Liver (tissue), 9 donors: ENCODE measurements around the gene SMAD7. TPM values are rescaled to one million over a fixed set of nuclear protein-coding genes. Genes with fewer than 3 reads are reported as not detected.

ENCODE experiments used
- DNase-seq: peaks from one replicate; pipeline ENCODE4 v3.0.0-alpha.2; 2017; ENCODE audit warnings: low spot score
- H3K27ac ChIP-seq, 2 donors: one replicate each; pipeline ENCODE4 v1.7.0; 2013; ENCODE audit warnings: inconsistent platforms in 2 of 2, low read length in 2 of 2, control low read depth in 1 of 2, low read depth in 1 of 2, mild to moderate bottlenecking in 1 of 2
- H3K27me3 ChIP-seq, 4 donors: one replicate each; pipeline versions ENCODE4 v1.6.1 to v1.7.0; 2013; ENCODE audit warnings: low read length in 3 of 4, inconsistent platforms in 1 of 4, mild to moderate bottlenecking in 1 of 4, moderate library complexity in 1 of 4; ENCODE audit not compliant: control insufficient read depth in 4 of 4, insufficient read depth in 4 of 4
- H3K36me3 ChIP-seq, 4 donors: one replicate each; pipeline versions ENCODE4 v1.6.1 to v1.7.0; 2013; ENCODE audit warnings: low read length in 3 of 4, mild to moderate bottlenecking in 3 of 4, low read depth in 1 of 4, moderate library complexity in 1 of 4; ENCODE audit not compliant: control insufficient read depth in 4 of 4, insufficient read depth in 3 of 4
- H3K4me1 ChIP-seq, 4 donors: one replicate each; pipeline versions ENCODE4 v1.6.1 to v1.7.0; 2013; ENCODE audit warnings: low read length in 3 of 4, mild to moderate bottlenecking in 3 of 4, moderate library complexity in 1 of 4; ENCODE audit not compliant: control insufficient read depth in 4 of 4, insufficient read depth in 4 of 4
- H3K4me3 ChIP-seq, 3 donors: one replicate each; pipeline versions ENCODE4 v1.6.1 to v1.7.0; 2013; ENCODE audit warnings: low read length in 3 of 3, control low read depth in 1 of 3, low read depth in 1 of 3, mild to moderate bottlenecking in 1 of 3
- H3K9ac ChIP-seq, 2 donors: one replicate each; pipeline ENCODE4 v1.7.0; 2013; ENCODE audit warnings: low read length in 2 of 2, mild to moderate bottlenecking in 2 of 2, moderate library complexity in 2 of 2, control low read depth in 1 of 2, low read depth in 1 of 2
- H3K9me3 ChIP-seq, 4 donors: one replicate each; pipeline versions ENCODE4 v1.6.1 to v1.7.0; 2013; ENCODE audit warnings: low read length in 3 of 4; ENCODE audit not compliant: control insufficient read depth in 4 of 4
- EGR1 ChIP-seq, 2 donors: IDR thresholded peaks; 2 replicates each; pipeline ENCODE4 v1.6.1; 2016 to 2018; ENCODE audit warnings: antibody characterized with exemption in 2 of 2, low read depth in 2 of 2
- FOXA1 ChIP-seq: IDR thresholded peaks from 2 replicates; pipeline ENCODE4 v1.6.1; 2016; ENCODE audit warnings: antibody characterized with exemption
- FOXA2 ChIP-seq: IDR thresholded peaks from 2 replicates; pipeline ENCODE4 v1.6.1; 2016; ENCODE audit warnings: antibody characterized with exemption
- GABPA ChIP-seq, 2 donors: IDR thresholded peaks in 1 of 2; conservative IDR thresholded peaks in 1 of 2; 2 replicates each; pipeline ENCODE4 v1.6.1; 2016; ENCODE audit warnings: antibody characterized with exemption in 2 of 2, mild to moderate bottlenecking in 1 of 2, moderate library complexity in 1 of 2
- HNF4A ChIP-seq, 2 donors: conservative IDR thresholded peaks; 2 replicates each; pipeline ENCODE4 v1.6.1; 2016; ENCODE audit warnings: antibody characterized with exemption in 2 of 2, mild to moderate bottlenecking in 2 of 2
- HNF4G ChIP-seq: IDR thresholded peaks from 2 replicates; pipeline ENCODE4 v1.6.1; 2016; ENCODE audit warnings: antibody characterized with exemption
- JUND ChIP-seq, 2 donors: IDR thresholded peaks; 2 replicates each; pipeline ENCODE4 v1.6.1; 2016; ENCODE audit warnings: antibody characterized with exemption in 2 of 2
- NR2F2 ChIP-seq: IDR thresholded peaks from 2 replicates; pipeline ENCODE4 v1.6.1; 2016; ENCODE audit warnings: antibody characterized with exemption
- RAD21 ChIP-seq, 2 donors: IDR thresholded peaks; 2 replicates each; pipeline ENCODE4 v1.6.1; 2016; ENCODE audit warnings: antibody characterized with exemption in 2 of 2, mild to moderate bottlenecking in 2 of 2
- RXRA ChIP-seq, 2 donors: IDR thresholded peaks; 2 replicates each; pipeline ENCODE4 v1.6.1; 2017 to 2018; ENCODE audit warnings: antibody characterized with exemption in 2 of 2, mild to moderate bottlenecking in 1 of 2
- SP1 ChIP-seq: IDR thresholded peaks from 2 replicates; pipeline ENCODE4 v1.6.1; 2018; ENCODE audit warnings: antibody characterized with exemption, mild to moderate bottlenecking
- TAF1 ChIP-seq: conservative IDR thresholded peaks from 2 replicates; pipeline ENCODE4 v1.6.1; 2016; ENCODE audit warnings: antibody characterized with exemption, mild to moderate bottlenecking
- YY1 ChIP-seq: IDR thresholded peaks from 2 replicates; pipeline ENCODE4 v1.6.1; 2016; ENCODE audit warnings: antibody characterized with exemption, mild to moderate bottlenecking
- WGBS: extraction: QIAGEN DNeasy Blood & Tissue Kit; methylation state at CpG from one replicate; pipeline ENCODE4 v1.1.7; 2013; 5-methylcytosine and 5-hydroxymethylcytosine counted together
- polyA plus RNA-seq, 2 donors: library from polyadenylated mRNA; stranded (reverse) in 1 of 2; unstranded in 1 of 2; fragments of 200-250 nt in 1 of 2; fragments of >200 nt in 1 of 2; fragmentation: Nextera tagmentation in 1 of 2; extraction: Ambion mirVana in 1 of 2; gene quantifications; one replicate each; pipeline versions ENCODE4 v1.2.1 to v1.2.3, GENCODE V29; 2013 to 2015
- total RNA-seq, 2 donors: library from RNA; depleted of rRNA; stranded (reverse); fragments of >200 nt; gene quantifications; one replicate each; pipeline ENCODE4 v1.2.3, GENCODE V29; 2014
- TF ChIP-seq, protein P1 (sequence below): IDR thresholded peaks from 2 replicates; pipeline ENCODE4 v1.6.1; 2016; ENCODE audit warnings: antibody characterized with exemption
- TF ChIP-seq, protein P2 (sequence below): IDR thresholded peaks from 2 replicates; pipeline ENCODE4 v1.6.1; 2016; ENCODE audit warnings: antibody characterized with exemption
- TF ChIP-seq, protein P3 (sequence below): fragments of 150-350 bp; IDR thresholded peaks from 2 replicates; pipeline ENCODE4 v1.5.1; 2017; ENCODE audit warnings: improper control_type of control experiment, low read depth, low read length; ENCODE audit not compliant: missing input control
- TF ChIP-seq, protein P4 (sequence below): IDR thresholded peaks from 2 replicates; pipeline ENCODE4 v1.6.1; 2016; ENCODE audit warnings: antibody characterized with exemption
- TF ChIP-seq, protein P5 (sequence below): IDR thresholded peaks from 2 replicates; pipeline ENCODE4 v1.6.1; 2016; ENCODE audit warnings: antibody characterized with exemption, mild to moderate bottlenecking
- donor health status: healthy.
- donor health status: healthy.
- donor health status: healthy.
- donor health status: healthy.
- donor health status: healthy.

The SMAD7 gene
- total and polyA plus RNA-seq, 4 donors, result 3.2 to 11.8 (median 10.1) TPM

DNA sequence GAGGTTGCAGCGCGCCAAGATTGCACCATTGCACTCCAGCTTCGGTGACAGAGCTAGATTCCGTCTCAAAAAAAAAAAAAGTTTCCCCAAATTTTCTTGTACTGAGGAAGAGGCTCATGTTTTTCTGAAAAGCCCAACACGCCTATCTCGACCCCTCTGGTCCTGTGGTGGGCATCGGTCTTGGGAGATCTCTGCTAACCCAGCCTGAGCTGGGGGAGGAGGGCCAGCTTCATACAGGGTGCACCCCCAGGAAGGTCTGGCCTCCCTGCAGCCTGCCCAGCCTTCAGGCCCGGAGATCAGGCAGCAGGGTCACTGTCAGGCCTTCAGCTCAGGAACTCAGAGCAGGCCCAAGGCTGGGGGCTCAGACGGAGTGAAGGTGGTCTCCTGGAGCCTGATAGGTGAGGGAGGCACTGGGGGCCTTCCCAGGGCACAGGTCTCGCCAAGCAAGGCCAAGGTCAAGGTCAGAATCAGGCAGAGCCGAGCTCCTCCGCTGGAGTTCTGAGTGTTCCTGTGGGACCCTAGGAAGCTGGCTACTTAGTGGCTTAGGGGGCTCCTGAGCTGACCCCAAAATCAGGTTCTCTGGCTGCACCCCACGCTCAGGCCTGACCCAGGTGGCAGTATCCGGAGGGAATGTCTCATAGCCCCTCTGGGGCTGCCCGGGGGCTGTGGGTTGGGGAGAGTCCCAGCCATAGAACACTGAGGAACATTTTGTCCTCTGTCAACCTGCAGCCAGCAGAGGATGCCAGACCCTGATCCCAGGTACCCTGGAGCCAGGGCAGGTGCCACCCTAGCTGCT is 37.9 kb upstream of the SMAD7 start:
- H3K27me3 ChIP-seq, result no peaks in the 10 kb centered on the region
- H3K4me1 ChIP-seq, result no peaks in the 10 kb centered on the region
- TF ChIP-seq, protein P1, sequence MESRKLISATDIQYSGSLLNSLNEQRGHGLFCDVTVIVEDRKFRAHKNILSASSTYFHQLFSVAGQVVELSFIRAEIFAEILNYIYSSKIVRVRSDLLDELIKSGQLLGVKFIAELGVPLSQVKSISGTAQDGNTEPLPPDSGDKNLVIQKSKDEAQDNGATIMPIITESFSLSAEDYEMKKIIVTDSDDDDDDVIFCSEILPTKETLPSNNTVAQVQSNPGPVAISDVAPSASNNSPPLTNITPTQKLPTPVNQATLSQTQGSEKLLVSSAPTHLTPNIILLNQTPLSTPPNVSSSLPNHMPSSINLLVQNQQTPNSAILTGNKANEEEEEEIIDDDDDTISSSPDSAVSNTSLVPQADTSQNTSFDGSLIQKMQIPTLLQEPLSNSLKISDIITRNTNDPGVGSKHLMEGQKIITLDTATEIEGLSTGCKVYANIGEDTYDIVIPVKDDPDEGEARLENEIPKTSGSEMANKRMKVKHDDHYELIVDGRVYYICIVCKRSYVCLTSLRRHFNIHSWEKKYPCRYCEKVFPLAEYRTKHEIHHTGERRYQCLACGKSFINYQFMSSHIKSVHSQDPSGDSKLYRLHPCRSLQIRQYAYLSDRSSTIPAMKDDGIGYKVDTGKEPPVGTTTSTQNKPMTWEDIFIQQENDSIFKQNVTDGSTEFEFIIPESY, result no peak
- TF ChIP-seq SP1 (no peak), HNF4G (no peak), FOXA1 (no peak), EGR1 (IDR thresholded peaks at IDR 0.05; ENCODE audit: low read depth in 2 of 2) (no peak), JUND (IDR thresholded peaks at IDR 0.05) (no peak), NR2F2 (no peak), TAF1 (no peak), YY1 (no peak), RAD21 (IDR thresholded peaks at IDR 0.05) (no peak), FOXA2 (no peak), RXRA (IDR thresholded peaks at IDR 0.05) (no peak), GABPA (IDR thresholded peaks at IDR 0.05 in 1 of 2, conservative IDR thresholded peaks at IDR 0.05 in 1 of 2) (no peak), HNF4A (conservative IDR thresholded peaks at IDR 0.05) (no peak)
- TF ChIP-seq, protein P2, sequence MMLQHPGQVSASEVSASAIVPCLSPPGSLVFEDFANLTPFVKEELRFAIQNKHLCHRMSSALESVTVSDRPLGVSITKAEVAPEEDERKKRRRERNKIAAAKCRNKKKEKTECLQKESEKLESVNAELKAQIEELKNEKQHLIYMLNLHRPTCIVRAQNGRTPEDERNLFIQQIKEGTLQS, result no peak
- TF ChIP-seq, protein P3, sequence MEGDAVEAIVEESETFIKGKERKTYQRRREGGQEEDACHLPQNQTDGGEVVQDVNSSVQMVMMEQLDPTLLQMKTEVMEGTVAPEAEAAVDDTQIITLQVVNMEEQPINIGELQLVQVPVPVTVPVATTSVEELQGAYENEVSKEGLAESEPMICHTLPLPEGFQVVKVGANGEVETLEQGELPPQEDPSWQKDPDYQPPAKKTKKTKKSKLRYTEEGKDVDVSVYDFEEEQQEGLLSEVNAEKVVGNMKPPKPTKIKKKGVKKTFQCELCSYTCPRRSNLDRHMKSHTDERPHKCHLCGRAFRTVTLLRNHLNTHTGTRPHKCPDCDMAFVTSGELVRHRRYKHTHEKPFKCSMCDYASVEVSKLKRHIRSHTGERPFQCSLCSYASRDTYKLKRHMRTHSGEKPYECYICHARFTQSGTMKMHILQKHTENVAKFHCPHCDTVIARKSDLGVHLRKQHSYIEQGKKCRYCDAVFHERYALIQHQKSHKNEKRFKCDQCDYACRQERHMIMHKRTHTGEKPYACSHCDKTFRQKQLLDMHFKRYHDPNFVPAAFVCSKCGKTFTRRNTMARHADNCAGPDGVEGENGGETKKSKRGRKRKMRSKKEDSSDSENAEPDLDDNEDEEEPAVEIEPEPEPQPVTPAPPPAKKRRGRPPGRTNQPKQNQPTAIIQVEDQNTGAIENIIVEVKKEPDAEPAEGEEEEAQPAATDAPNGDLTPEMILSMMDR, result no peak
- TF ChIP-seq, protein P4, sequence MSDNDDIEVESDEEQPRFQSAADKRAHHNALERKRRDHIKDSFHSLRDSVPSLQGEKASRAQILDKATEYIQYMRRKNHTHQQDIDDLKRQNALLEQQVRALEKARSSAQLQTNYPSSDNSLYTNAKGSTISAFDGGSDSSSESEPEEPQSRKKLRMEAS, result no peak
- TF ChIP-seq, protein P5, sequence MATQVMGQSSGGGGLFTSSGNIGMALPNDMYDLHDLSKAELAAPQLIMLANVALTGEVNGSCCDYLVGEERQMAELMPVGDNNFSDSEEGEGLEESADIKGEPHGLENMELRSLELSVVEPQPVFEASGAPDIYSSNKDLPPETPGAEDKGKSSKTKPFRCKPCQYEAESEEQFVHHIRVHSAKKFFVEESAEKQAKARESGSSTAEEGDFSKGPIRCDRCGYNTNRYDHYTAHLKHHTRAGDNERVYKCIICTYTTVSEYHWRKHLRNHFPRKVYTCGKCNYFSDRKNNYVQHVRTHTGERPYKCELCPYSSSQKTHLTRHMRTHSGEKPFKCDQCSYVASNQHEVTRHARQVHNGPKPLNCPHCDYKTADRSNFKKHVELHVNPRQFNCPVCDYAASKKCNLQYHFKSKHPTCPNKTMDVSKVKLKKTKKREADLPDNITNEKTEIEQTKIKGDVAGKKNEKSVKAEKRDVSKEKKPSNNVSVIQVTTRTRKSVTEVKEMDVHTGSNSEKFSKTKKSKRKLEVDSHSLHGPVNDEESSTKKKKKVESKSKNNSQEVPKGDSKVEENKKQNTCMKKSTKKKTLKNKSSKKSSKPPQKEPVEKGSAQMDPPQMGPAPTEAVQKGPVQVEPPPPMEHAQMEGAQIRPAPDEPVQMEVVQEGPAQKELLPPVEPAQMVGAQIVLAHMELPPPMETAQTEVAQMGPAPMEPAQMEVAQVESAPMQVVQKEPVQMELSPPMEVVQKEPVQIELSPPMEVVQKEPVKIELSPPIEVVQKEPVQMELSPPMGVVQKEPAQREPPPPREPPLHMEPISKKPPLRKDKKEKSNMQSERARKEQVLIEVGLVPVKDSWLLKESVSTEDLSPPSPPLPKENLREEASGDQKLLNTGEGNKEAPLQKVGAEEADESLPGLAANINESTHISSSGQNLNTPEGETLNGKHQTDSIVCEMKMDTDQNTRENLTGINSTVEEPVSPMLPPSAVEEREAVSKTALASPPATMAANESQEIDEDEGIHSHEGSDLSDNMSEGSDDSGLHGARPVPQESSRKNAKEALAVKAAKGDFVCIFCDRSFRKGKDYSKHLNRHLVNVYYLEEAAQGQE, result no peak
- DNase-seq, result no peak
- no peak overlapping the region for H3K4me3 ChIP-seq
- H3K36me3 ChIP-seq, result no peaks in the 10 kb centered on the region
- H3K27ac ChIP-seq, result no peak overlapping the region
- no peaks in the 10 kb centered on the region for H3K9me3 ChIP-seq
- H3K9ac ChIP-seq, result no peak overlapping the region
- 93% methylated on average over 15 of the region's 15 CpGs for WGBS
